Islet of Langerhans (tissue), 1 donor: ENCODE results near the gene RAD51B.

ENCODE experiments used
- FAIRE-seq: peaks from one replicate; lab custom pipeline; 2011; peaks lifted over from hg19 to GRCh38; lab: Jason Lieb, UNC

Gene RAD51B

GRCh38 chr14:67835596-67835995, 16.0 kb downstream of the RAD51B start:
- no peak for FAIRE-seq

DNA sequence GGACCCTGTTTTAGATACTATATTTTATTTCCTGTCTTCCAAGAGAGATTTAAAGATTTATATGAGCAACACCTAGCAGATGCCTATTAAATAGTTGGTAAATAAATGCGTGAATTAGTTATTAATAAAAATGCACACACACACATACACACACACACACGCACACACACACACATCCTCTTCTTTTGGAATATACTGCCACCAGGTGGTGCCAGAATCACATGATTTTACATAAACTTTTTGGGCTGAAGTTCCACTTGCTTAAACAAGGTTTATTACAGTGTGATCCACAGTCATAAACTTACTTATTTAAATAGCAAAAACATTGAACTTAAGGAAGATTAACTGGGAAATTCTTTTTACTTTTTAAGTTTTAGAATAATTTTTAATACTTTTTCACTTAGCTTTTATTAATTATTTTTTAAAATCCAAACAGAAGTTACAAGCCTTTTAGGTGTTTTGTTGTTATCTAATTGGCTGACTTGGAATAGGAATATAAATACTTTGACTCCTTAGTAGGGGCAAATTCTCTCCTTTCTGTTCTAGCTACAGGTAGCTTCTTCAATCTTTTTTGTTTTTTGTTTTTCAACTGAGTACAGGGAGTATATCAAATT, 17.5 kb downstream of the RAD51B start:
- peak; percentile 83 for FAIRE-seq

- no peak for FAIRE-seq
Observed at GRCh38 chr14:67846029-67846610, 26.5 kb downstream of the RAD51B start.

- no peak for FAIRE-seq
Observed at GRCh38 chr14:67850066-67850830, 30.7 kb downstream of the RAD51B start.

DNA sequence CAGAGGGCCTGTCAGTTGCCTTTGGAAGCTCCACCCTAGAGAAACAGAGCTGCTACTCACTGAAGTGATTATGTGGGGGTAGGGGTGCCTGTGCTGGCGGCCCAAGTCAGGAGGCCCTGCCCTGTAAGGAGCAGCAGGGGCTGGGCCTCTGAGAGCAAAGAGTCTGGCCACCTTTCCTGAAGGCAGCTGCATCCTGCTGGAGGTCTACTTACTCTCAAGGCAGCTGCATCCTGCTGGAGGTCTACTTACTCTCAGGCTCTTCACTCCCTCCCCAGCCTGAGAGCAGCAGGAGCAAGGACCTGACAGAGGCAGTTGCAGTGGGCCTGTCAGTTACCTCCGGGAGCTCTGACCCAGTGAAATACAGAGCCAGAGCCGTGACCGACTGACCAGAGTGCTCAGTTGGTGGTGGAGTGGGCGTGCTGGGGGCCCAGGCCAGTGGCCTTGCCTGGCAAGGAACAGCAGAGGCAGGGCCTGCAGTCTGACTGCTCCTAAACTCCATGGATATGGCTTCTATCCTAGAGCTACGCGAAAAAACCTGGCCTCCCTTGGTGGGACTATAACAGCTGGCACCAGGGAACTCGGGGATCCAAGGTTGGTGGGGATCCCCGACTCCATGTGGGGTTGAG, 32.3 kb downstream of the RAD51B start:
- no peak for FAIRE-seq

DNA sequence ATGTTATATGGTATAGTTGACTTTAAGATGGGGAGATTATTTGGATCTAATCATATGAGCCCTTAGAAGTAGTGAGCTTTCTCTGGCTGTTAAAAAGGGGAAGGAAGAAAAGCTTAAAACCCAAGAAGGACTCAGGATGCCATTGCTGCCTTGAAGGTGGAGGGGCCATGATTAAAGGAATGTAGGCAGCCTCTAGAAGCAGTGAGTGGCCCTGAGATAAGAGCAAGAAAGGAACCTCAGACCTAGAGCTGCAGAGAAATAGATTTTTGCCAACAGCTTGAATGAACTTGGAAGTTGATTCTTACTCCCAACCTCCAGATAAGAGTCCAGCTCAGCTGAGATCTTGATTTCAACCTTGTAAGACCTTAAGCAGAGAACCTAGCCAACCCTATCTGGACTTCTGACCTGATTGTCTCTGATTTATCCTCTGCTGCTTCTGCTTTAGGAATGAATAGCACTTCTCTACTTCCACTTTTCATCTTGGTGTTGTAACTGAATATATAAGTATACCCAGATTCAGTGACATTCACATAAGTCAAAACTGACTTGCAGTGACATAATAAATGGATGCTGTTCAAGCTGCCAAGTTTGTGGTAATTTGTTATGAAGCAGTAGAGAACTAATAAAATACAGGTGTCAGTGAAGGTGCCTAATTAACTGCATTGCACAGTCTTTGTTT, 33.5 kb downstream of the RAD51B start:
- FAIRE-seq = no peak

- no peak for FAIRE-seq
Observed at GRCh38 chr14:67853715-67854114, 34.1 kb downstream of the RAD51B start.

- no peak for FAIRE-seq
Observed at GRCh38 chr14:67856827-67857226, 37.2 kb downstream of the RAD51B start.

DNA sequence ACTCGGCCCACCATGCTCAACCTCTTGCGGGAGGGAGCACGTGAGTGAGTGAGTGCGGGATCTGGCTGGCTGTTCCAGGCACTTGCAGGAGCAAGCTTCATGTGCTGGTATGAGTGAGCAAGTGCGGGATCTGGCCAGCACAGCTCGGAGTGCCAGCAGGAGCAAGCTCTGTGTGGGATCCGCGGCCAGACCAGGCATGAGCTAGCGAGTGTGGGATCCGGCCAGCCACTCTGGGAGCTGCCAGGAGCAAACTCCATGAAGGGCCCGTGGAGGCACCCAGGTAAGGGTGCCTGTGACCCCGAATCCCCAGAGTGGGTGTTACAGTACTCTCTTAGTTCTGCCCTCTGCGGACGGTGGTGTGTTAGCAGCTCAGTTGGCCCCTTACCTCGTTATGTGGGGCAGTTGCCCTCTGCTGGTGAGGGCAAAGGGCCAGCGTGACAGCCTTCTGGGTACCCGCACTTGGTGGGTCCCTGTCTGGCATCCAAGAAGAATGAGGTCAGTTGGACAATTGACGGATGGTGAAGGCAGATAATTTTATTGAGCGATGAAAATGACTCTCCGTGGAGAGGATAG, 38.3 kb downstream of the RAD51B start:
- FAIRE-seq = no peak

DNA sequence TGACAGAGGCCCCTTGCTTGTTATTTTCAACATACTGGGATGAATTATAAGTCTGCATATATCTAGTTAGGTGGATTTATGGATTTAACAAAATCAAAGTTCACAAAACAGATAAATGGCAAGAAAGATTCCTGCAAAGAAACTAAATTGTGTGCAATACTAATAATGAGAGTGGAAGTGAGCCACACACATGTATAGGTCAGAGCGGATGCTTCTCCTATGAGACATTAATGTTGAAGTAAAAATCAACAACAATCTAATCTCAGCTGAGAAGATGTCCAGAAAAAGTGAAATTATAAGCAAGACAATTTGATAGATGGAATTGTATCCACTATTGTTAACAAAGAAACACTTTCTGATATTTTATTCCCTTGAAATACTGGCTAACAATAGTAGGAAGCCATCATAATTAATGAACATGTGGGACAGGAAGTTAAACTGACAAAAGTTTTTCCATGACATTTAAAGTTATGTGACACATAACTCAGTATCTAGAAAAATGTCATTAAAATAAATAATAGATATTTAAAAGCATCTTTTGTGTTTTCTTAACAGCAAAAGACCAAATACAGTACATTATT, 39.7 kb downstream of the RAD51B start:
- no peak for FAIRE-seq

DNA sequence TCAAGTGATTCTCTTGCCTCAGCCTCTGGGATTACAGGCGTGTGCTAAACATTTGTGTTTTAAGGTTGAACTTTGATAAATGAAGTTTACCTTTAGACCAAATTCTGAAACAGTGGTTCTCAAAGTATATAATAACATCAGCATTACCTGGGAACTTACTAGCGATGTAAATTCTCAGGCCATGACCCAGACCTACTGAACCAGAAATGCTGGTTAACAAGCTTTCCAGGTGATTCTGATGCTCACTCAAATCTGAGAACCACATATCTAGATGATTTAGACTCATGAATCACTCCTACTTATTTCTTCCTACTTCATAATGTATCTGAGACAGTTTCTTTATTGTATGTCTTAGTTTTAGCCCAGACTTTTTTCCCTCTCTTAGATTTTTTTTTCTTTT, 43.6 kb downstream of the RAD51B start:
- FAIRE-seq = no peak

DNA sequence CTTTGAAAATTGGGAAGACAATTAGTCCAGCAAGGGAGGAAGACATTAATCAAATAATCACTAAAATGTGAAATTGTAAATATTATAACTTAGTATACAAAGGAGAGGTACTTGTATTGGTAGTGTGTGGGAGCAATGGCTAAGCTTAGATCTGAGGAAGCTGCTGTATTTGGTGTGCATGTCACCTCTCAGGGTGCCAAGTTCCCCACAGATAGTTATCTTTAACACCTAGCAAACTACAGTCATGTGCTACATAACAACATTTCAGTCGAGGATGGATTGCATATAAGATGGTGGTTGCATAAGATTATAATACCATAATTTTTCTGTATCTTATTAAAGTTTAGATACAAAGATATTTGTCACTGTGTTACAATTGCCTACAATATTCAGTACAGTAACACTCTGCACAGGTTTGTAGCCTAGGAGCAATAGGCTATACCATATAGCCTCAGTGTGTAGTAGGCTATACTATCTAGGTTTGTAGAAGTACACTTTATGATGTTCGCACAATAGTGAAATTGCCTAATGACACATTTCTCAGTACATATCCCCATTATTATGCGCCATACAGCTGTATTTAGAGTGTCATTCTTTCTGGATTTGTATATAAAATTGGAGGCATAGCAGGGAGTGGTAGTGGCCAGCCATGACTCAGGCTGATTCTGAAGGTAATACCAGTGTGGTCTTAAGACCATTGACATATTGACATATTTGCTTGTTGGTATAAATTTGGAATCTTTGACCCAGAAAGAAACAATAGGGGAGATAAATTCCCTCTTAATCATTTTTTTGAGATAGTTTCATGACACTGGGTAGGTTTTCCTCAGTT, 55.8 kb downstream of the RAD51B start:
- FAIRE-seq = no peak

DNA sequence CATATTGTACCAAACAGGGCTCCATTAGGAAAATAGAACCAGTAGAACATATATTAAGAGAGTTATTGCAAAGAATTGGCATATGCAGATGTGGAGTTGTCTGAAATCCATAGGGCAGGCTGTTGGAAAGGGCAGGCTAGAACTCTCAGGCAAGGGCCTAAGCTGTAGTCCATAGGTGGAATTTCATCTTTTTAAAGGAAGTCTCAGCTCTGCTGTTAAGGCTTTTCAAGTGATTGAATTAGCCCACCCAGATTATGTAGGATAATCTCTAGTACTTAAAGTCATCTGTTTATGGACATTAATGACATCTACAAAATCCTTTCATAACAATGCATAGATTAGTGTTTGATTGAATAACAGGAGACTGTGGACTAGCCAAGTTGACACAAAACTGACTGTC, 59.4 kb downstream of the RAD51B start:
- no peak for FAIRE-seq

GRCh38 chr14:67881225-67881624, 61.6 kb downstream of the RAD51B start:
- no peak for FAIRE-seq

GRCh38 chr14:67882986-67883555, 63.5 kb downstream of the RAD51B start:
- FAIRE-seq = no peak

GRCh38 chr14:67883717-67884116, 64.1 kb downstream of the RAD51B start:
- peak; percentile 97 for FAIRE-seq

GRCh38 chr14:67886191-67886590, 66.6 kb downstream of the RAD51B start:
- FAIRE-seq = no peak

DNA sequence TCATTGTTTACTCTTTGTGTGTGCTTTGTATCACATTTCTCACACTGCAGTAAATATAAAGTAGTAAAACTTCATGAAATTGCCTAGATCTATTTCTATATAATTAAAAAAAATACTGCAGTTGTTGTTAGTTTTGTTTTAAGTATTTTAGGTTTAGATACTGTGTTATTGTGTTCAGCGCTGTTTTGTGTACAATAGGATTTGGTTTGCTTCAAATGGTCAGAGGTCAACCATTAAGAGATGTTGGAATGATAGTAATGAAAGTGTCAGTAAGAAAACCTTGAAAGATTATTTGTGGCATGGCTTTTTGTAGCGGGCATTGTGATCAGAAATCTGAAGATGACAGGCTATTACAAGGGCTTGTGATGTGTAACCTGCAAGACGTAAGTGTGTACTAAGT, 67.9 kb downstream of the RAD51B start:
- no peak for FAIRE-seq

DNA sequence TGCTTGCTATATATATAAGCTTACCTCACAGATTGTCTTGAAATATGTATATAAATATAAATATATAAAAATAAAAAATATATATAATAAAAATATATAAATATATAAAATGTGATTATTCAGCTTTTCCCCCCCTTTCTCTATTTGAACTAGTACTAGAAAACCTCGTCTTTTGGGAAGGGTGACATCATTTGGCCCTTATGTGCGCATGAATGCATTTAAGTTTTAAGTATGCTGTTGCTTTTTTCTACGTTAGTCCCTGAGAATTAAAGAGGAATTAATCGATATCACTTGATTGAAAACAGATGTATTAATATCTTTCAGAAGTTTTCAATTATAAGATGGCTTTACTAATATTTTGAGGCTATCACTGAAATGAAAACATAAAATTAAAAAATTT, 69.9 kb downstream of the RAD51B start:
- FAIRE-seq = peak; percentile 49

GRCh38 chr14:67892466-67893100, 73.0 kb downstream of the RAD51B start:
- no peak for FAIRE-seq
